Hematopoietic multipotent progenitor cell treated with erythropoietin and hydrocortisone succinate and interleukin-3 and kit ligand, for 4 days (in vitro differentiated cells): ENCODE results near the gene USP48.

Experiments used
- DNase-seq: peaks from one replicate; pipeline ENCODE4 v3.0.0-alpha.2; 2015

Gene USP48

GRCh38 chr1:21666576-21667320, 116.2 kb downstream of the USP48 start:
- no peak for DNase-seq

GRCh38 chr1:21665711-21666575, 117.0 kb downstream of the USP48 start:
- DNase-seq, result no peak

- DNase-seq, result no peak
Observed at GRCh38 chr1:21664806-21665588, 118.0 kb downstream of the USP48 start.

- peak; percentile 61 for DNase-seq
Observed at GRCh38 chr1:21663951-21664805, 118.8 kb downstream of the USP48 start.

GRCh38 chr1:21663248-21663950, 119.5 kb downstream of the USP48 start:
- DNase-seq, result no peak

GRCh38 chr1:21662426-21663247, 120.3 kb downstream of the USP48 start:
- no peak for DNase-seq

GRCh38 chr1:21661886-21662285, 121.1 kb downstream of the USP48 start:
- no peak for DNase-seq

- no peak for DNase-seq
Observed at GRCh38 chr1:21659924-21660326, 123.0 kb downstream of the USP48 start.

GRCh38 chr1:21659099-21659923, 123.6 kb downstream of the USP48 start:
- DNase-seq, result peak; percentile 87

- peak; percentile 38 for DNase-seq
Observed at GRCh38 chr1:21657456-21658190, 125.3 kb downstream of the USP48 start.

- no peak for DNase-seq
Observed at GRCh38 chr1:21655748-21656147, 127.2 kb downstream of the USP48 start.

- DNase-seq, result no peak
Observed at GRCh38 chr1:21655259-21655658, 127.7 kb downstream of the USP48 start.

GRCh38 chr1:21654209-21654608, 128.7 kb downstream of the USP48 start:
- DNase-seq, result no peak

- no peak for DNase-seq
Observed at GRCh38 chr1:21653744-21654100, 129.2 kb downstream of the USP48 start.

- no peak for DNase-seq
Observed at GRCh38 chr1:21652937-21653743, 129.8 kb downstream of the USP48 start.

GRCh38 chr1:21652101-21652936, 130.6 kb downstream of the USP48 start:
- DNase-seq, result no peak
